Measurements from ENCODE around the gene EXOC6B.

Gene EXOC6B

DNA sequence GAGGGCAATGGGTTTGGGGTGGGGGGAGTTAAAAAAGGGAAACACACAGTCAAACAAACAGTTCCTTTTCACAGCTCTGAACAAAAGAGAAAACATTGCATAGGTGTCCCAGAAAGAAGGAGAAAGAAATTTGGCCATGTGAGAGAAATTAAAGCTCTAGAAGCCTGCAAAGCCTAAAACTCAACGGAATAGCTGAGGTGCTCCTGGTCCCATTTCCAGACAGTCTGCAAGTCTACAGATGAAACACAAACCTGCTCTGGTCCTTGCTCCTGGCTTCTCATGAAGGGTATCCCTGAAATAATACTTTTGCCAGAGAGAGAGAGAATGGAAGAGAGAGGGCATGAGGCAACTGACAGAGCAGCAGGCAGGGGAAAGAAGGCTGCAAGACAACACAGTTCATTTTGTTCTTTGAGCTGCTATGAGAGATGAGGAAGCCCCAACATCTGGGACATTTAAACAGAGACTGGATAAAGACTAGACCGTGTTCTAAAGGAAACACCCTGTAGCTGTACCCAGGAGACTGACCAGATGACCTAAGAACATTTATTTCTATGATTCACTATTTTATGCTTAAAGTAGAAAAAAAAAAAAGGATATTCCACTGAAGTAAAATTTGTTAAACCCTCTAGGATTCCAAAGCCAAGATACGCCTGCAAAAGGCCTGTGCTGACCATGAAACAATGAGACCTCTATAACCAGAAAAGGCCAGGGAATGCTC lies 620.9 kb downstream of the EXOC6B start:
- Histone ChIP-seq H3K4me3 (ENCODE audit: insufficient read depth, low read depth, low read length) (no peak overlapping the region), H3K4me1 (ENCODE audit: control insufficient read depth, insufficient read depth, low read length) (peaks cover 5% of the 10 kb centered on the region), H3K27ac (ENCODE audit: insufficient read depth, low read depth, low read length, poor library complexity, severe bottlenecking) (no peak overlapping the region), H3K36me3 (ENCODE audit: control insufficient read depth, insufficient read depth, low read length) (no peaks in the 10 kb centered on the region), H3K9me3 (ENCODE audit: control insufficient read depth, low read length) (no peaks in the 10 kb centered on the region), H3K27me3 (ENCODE audit: control insufficient read depth, insufficient read depth, low read length, poor library complexity, severe bottlenecking) (no peaks in the 10 kb centered on the region)
- 91 to 96% methylated on average over 3 of the region's 3 CpGs for WGBS, 2 experiments

DNA sequence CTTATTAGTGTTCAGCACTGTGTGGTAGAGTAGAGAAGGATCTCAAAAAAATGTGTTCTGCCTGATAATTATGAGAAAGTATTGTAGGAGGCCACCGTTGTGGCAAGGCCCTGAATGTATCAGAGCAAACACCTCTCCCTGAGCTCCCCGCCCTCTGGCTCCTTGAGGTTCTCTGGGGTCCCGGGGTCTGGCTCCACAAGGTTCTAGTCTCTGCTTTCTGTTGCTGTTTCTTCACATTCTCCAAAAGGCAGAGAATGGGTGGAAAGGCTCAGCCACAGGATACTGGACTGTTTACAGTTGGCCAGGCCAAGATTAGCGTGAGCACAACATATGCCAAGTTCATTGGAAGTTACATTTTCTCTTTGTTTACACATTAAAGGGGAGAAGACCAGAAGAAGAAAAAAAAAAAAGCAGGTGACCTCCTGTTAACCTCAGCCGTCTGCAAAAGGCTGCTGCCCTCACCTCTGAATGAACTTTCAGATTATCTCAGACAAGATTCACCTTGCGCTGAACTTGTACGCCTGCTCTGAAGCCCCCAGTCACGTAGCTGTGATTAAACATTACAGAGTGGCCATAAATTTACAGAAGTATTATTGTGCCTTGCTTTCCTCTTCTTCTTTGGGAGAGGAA lies 621.6 kb downstream of the EXOC6B start:
- Histone ChIP-seq H3K36me3 (ENCODE audit: control insufficient read depth, insufficient read depth, low read length) (no peaks in the 10 kb centered on the region), H3K27ac (ENCODE audit: insufficient read depth, low read depth, low read length, poor library complexity, severe bottlenecking) (no peak overlapping the region), H3K4me3 (ENCODE audit: insufficient read depth, low read depth, low read length) (no peak overlapping the region), H3K27me3 (ENCODE audit: control insufficient read depth, insufficient read depth, low read length, poor library complexity, severe bottlenecking) (no peaks in the 10 kb centered on the region), H3K9me3 (ENCODE audit: control insufficient read depth, low read length) (no peaks in the 10 kb centered on the region), H3K4me1 (ENCODE audit: control insufficient read depth, insufficient read depth, low read length) (peaks cover 5% of the 10 kb centered on the region)
- WGBS, 2 experiments: 90 to 94% methylated on average over 8 of the region's 8 CpGs

DNA sequence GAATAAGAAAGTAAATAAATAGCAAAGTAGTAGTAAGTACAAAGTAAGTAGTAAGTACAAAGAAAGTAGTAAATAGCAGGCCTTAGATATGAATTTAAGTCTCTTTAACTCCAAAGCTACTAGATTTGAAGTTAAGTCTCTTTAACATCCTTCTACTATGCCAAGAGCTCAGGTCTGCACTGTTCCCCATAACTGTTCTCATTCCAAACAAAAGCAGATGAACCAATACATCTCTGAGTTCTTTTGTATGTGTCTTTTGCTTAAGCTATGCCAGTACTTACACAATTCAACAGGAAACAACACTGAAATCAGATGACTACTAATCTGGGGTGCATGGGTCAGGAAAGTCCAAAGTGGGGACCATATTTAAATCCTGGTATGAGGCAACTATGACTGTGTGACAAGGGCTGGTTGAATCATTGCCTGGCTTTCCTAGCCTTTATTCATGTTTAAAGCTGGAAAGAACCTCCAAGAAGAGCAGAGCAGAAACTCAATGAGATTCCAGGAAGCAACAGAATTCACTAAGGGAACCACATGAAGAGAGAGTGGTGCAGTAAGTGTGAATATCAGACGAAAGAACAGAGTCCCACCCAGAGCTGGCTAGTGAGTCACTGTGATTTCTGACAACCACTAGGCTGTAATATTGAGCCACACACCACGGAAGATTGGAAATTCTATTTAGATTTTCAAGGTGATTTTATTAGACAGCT lies 627.1 kb downstream of the EXOC6B start:
- 89 to 93% methylated on average over 2 of the region's 2 CpGs for WGBS, 2 experiments
- H3K4me3 ChIP-seq (ENCODE audit: insufficient read depth, low read depth, low read length): no peak overlapping the region

DNA sequence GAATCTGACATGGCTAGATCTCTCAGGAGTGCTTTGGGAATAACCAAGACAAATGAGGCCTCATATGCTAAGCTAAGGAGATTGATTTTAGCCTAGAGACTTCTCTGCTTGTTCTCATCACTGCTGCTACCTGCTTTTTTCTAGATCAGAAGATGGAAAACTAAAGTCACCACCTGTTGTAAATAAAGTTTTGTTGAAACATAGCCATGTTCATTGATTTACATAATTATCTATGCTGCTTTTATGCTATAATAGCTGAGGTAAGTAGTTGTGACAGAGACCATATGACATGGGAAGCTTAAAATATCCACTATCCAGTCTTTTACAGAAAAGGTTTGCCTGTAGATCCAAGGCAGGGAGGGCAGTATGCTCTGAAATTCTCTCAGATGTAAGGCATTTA lies 632.1 kb downstream of the EXOC6B start:
- Histone ChIP-seq H3K27me3 (ENCODE audit: control insufficient read depth, insufficient read depth, low read length, poor library complexity, severe bottlenecking) (no peaks in the 10 kb centered on the region), H3K9me3 (ENCODE audit: control insufficient read depth, low read length) (no peaks in the 10 kb centered on the region), H3K4me3 (ENCODE audit: insufficient read depth, low read depth, low read length) (no peak overlapping the region), H3K4me1 (ENCODE audit: control insufficient read depth, insufficient read depth, low read length) (no peaks in the 10 kb centered on the region), H3K27ac (ENCODE audit: insufficient read depth, low read depth, low read length, poor library complexity, severe bottlenecking) (no peak overlapping the region), H3K36me3 (ENCODE audit: control insufficient read depth, insufficient read depth, low read length) (no peaks in the 10 kb centered on the region)

More for the DNA sequence above, 627.1 kb downstream of the EXOC6B start:
- H3K36me3 ChIP-seq (ENCODE audit: control insufficient read depth, insufficient read depth, low read length): no peaks in the 10 kb centered on the region
- H3K4me1 ChIP-seq (ENCODE audit: control insufficient read depth, insufficient read depth, low read length): no peaks in the 10 kb centered on the region
- H3K27me3 ChIP-seq (ENCODE audit: control insufficient read depth, insufficient read depth, low read length, poor library complexity, severe bottlenecking): no peaks in the 10 kb centered on the region
- no peaks in the 10 kb centered on the region for H3K9me3 ChIP-seq (ENCODE audit: control insufficient read depth, low read length)
- H3K27ac ChIP-seq (ENCODE audit: insufficient read depth, low read depth, low read length, poor library complexity, severe bottlenecking): no peak overlapping the region

DNA sequence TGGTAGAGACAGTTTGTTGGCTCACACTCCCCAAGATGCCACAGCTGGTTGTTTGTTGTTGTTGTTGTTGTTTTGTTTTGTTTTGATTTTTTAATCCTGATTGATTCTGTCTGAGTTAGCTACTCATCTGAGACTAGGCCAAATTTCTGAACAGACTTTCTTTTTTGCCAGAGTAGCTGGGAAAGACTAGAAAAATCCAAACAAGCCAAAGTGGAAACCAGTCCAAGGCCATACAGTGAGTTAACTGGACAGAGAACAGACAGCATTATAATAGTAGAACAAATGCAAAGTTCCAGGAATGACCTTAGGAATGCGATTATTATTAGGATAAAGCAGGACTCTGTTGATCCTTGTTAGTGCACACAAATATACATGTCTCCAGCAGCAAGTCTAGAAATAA lies 634.4 kb downstream of the EXOC6B start:
- H3K9me3 ChIP-seq (ENCODE audit: control insufficient read depth, low read length): no peaks in the 10 kb centered on the region

DNA sequence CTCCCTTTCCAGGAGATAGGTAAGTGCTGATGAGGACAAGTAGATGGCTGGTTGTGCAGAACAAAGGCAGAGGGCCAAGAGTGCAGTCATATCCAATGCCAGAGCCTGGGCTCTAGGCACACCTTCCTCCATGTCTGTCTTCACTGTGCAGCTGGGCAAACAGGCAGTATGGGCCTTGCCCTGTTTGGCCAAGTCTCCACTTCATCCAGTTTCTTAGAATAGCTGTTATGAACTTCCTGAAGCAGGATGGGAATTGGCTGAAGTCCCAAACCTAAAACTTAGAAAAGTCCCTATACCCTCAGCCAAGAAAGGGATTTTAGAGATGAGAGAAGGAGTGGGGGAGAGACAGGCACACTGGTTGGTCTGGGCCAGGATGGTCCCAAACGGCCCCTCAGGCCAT lies 640.6 kb downstream of the EXOC6B start:
- Histone ChIP-seq H3K27me3 (ENCODE audit: control insufficient read depth, insufficient read depth, low read length, poor library complexity, severe bottlenecking) (no peaks in the 10 kb centered on the region), H3K27ac (ENCODE audit: insufficient read depth, low read depth, low read length, poor library complexity, severe bottlenecking) (no peak overlapping the region), H3K4me3 (ENCODE audit: insufficient read depth, low read depth, low read length) (no peak overlapping the region), H3K4me1 (ENCODE audit: control insufficient read depth, insufficient read depth, low read length) (no peaks in the 10 kb centered on the region), H3K9me3 (ENCODE audit: control insufficient read depth, low read length) (no peaks in the 10 kb centered on the region), H3K36me3 (ENCODE audit: control insufficient read depth, insufficient read depth, low read length) (no peaks in the 10 kb centered on the region)
- 90 to 92% methylated on average over 1 of the region's 1 CpG for WGBS, 2 experiments

More for the DNA sequence above, 634.4 kb downstream of the EXOC6B start:
- Histone ChIP-seq H3K27ac (ENCODE audit: insufficient read depth, low read depth, low read length, poor library complexity, severe bottlenecking) (no peak overlapping the region), H3K36me3 (ENCODE audit: control insufficient read depth, insufficient read depth, low read length) (no peaks in the 10 kb centered on the region), H3K4me1 (ENCODE audit: control insufficient read depth, insufficient read depth, low read length) (no peaks in the 10 kb centered on the region), H3K27me3 (ENCODE audit: control insufficient read depth, insufficient read depth, low read length, poor library complexity, severe bottlenecking) (no peaks in the 10 kb centered on the region), H3K4me3 (ENCODE audit: insufficient read depth, low read depth, low read length) (no peak overlapping the region)
- 96 to 100% methylated on average over 1 of the region's 1 CpG for WGBS, 2 experiments

DNA sequence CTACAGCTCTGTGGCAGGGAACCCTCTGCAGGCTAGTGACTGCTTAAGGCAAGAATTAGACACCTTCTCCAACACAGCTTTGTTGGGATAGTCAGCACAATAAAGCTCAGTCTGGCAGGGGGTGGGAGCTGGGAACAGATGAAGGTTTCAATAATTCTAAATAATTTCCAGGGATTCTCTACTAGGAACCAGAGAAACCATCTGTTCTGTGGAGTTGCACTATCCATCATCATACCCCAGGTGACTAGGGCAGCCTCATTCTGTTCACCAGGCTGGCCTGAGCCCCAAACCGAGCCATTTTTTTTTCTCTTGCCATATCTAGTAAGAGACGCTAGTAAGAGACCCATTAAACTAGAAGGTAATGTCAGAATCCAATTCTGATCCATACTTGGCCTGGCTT lies 642.4 kb downstream of the EXOC6B start:
- Histone ChIP-seq H3K27ac (ENCODE audit: insufficient read depth, low read depth, low read length, poor library complexity, severe bottlenecking) (no peak overlapping the region), H3K36me3 (ENCODE audit: control insufficient read depth, insufficient read depth, low read length) (no peaks in the 10 kb centered on the region), H3K27me3 (ENCODE audit: control insufficient read depth, insufficient read depth, low read length, poor library complexity, severe bottlenecking) (no peaks in the 10 kb centered on the region), H3K4me3 (ENCODE audit: insufficient read depth, low read depth, low read length) (no peak overlapping the region), H3K9me3 (ENCODE audit: control insufficient read depth, low read length) (no peaks in the 10 kb centered on the region), H3K4me1 (ENCODE audit: control insufficient read depth, insufficient read depth, low read length) (no peaks in the 10 kb centered on the region)
- 93 to 100% methylated on average over 2 of the region's 2 CpGs for WGBS, 2 experiments

DNA sequence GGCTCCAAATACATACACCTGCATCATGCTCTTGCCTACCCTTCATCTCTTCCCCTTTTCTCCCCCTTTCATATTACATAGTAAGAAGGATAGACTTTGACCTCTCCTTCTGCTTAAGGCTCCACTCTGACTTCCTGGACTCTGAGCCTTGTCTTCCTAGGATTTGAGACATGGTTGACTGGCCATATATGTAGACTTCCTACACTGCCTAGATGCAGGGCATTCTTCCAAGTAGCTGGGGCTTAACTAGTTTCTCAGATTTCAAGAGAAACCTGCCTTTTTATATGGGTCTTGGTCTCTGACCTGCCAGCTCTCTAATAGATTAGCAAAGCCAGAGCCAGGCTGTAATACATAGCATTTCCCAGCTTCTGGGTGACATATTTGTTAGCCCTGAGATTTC lies 642.8 kb downstream of the EXOC6B start:
- H3K27ac ChIP-seq (ENCODE audit: insufficient read depth, low read depth, low read length, poor library complexity, severe bottlenecking): no peak overlapping the region
- H3K36me3 ChIP-seq (ENCODE audit: control insufficient read depth, insufficient read depth, low read length): no peaks in the 10 kb centered on the region
- H3K9me3 ChIP-seq (ENCODE audit: control insufficient read depth, low read length): no peaks in the 10 kb centered on the region
- no peaks in the 10 kb centered on the region for H3K4me1 ChIP-seq (ENCODE audit: control insufficient read depth, insufficient read depth, low read length)
- H3K27me3 ChIP-seq (ENCODE audit: control insufficient read depth, insufficient read depth, low read length, poor library complexity, severe bottlenecking): no peaks in the 10 kb centered on the region
- no peak overlapping the region for H3K4me3 ChIP-seq (ENCODE audit: insufficient read depth, low read depth, low read length)

DNA sequence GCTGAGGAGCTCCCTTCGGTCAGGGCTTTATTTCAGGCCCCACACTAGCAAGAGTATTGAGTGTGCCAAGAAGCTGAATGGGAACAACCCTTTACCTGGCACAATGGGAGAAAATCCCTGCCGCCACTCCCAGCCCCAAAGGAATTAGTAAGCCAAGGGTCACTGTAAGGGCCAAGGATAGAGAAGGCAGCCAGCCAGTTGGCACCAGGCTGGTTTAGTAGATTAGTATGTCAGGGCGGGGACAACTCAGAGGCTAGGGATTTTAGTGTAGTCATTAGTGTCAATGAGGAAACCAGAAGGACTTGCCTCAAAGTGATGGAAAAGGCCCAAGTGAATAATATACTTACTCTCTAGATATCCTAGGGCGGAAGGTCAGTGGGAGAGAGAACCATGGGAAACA lies 643.3 kb downstream of the EXOC6B start:
- H3K27ac ChIP-seq (ENCODE audit: insufficient read depth, low read depth, low read length, poor library complexity, severe bottlenecking): no peak overlapping the region

DNA sequence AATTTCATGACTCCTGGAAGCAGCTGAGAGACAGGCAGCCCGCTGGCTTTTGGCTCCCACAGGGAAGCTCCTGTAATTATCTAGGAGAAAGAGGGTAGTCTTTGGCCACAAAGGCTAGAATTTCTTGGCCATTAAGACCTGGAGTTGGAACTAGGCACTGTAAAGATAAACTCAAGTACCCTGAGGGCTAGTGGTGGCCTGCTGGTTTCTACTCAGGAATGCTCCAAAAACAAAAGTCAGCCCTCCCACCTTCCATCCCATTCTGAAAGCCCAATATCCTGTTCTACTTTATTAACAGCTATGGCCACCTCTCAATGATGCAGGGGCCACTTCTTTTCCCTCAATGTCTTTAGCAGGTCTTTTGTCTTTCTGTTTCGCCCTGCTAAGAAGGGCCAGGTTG lies 644.2 kb downstream of the EXOC6B start:
- H3K4me3 ChIP-seq (ENCODE audit: insufficient read depth, low read depth, low read length): no peak overlapping the region
- H3K27ac ChIP-seq (ENCODE audit: insufficient read depth, low read depth, low read length, poor library complexity, severe bottlenecking): no peak overlapping the region
- H3K4me1 ChIP-seq (ENCODE audit: control insufficient read depth, insufficient read depth, low read length): no peaks in the 10 kb centered on the region
- WGBS, 2 experiments: 90 to 91% methylated on average over 2 of the region's 2 CpGs
- no peaks in the 10 kb centered on the region for H3K27me3 ChIP-seq (ENCODE audit: control insufficient read depth, insufficient read depth, low read length, poor library complexity, severe bottlenecking)
- no peaks in the 10 kb centered on the region for H3K36me3 ChIP-seq (ENCODE audit: control insufficient read depth, insufficient read depth, low read length)
- H3K9me3 ChIP-seq (ENCODE audit: control insufficient read depth, low read length): no peaks in the 10 kb centered on the region

More for the DNA sequence above, 643.3 kb downstream of the EXOC6B start:
- Histone ChIP-seq H3K9me3 (ENCODE audit: control insufficient read depth, low read length) (no peaks in the 10 kb centered on the region), H3K27me3 (ENCODE audit: control insufficient read depth, insufficient read depth, low read length, poor library complexity, severe bottlenecking) (no peaks in the 10 kb centered on the region), H3K36me3 (ENCODE audit: control insufficient read depth, insufficient read depth, low read length) (no peaks in the 10 kb centered on the region), H3K4me1 (ENCODE audit: control insufficient read depth, insufficient read depth, low read length) (no peaks in the 10 kb centered on the region), H3K4me3 (ENCODE audit: insufficient read depth, low read depth, low read length) (no peak overlapping the region)
- WGBS, 2 experiments: 94 to 95% methylated on average over 4 of the region's 4 CpGs

Measured in ectodermal cell (in vitro differentiated cells).